DMS153 (cell line): Measurements from ENCODE around the gene PPIE.

Experiments used
- DNase-seq: peaks from one replicate; lab custom pipeline; 2025; lab: John Stamatoyannopoulos, UW

The PPIE gene

DNA sequence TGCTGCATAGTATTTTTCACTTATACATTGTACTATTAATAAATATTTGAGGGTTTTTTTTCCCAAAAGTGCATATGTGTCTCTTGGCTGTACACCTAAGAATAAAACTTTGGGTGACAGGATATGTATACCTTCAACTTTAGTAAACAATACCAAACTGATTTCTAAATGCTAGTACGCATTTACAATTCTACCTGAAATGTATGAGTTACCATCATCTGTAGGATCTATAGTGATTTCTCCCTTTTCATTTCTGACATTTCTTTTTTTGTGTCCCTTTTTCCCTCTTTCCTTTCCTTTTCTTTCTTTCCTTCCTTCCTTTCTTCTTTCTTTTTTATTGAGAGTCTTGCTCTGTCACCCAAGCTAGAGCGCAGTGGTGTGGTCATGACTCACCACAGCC, 66.7 kb downstream of the PPIE start:
- no peak for DNase-seq

DNA sequence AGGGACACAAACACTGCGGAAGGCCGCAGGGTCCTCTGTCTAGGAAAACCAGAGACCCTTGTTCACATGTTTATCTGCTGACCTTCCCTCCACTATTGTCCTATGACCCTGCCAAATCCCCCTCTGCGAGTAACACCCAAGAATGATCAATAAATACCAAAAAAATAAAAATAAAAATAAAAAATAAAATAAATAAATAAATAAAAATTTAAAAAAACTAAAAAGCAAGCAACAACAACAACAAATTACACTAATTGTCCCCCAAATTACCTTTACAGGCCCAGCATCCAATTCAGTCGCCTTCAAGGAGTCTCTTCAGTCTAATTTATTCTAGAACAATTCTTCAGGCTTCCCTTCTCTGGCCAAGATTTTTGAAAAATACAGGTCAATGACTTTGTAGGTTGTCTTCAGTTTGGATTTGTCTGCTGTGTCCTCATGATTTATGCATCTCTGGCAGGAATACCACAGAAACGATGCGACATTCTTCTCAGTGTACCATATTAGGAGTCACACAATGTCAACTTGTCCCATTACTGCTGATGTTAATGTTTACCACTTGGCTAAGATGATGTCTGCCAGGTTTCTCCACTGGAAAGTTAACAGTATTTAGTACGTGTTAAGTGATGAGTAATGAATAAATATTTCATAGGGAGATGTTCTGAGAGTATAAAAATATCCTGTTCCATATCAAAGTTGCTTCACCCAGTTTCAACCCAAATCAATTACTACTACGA, 70.3 kb downstream of the PPIE start:
- DNase-seq: no peak

DNA sequence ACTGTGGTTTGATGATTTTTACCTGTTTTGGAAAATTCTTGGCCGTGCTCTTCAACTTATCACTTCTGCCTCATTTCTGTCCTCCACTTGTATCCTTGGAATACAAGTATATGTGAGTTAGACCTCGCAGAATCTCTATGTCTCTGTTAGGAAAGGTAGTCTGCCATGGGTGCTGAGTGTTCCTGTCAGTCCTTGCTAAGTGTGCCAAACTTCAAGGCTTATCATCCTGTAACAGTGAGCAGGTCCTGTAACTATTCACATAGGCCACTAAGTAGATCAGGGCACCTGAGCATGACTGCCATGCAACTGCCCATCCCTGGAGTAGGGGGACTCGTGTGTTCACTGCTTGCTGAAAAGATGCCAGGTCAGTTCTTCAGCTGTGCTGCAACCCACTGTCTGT, 74.2 kb downstream of the PPIE start:
- DNase-seq: no peak
